Measurements from ENCODE around the gene EPHA10. TPM values are rescaled to one million over a fixed set of nuclear protein-coding genes. Genes with fewer than 3 reads are reported as not detected.

EPHA10 gene
- total and polyA plus RNA-seq, 11 donors, result 0.01 to 0.60 (median 0.12) TPM; not detected in 5

DNA sequence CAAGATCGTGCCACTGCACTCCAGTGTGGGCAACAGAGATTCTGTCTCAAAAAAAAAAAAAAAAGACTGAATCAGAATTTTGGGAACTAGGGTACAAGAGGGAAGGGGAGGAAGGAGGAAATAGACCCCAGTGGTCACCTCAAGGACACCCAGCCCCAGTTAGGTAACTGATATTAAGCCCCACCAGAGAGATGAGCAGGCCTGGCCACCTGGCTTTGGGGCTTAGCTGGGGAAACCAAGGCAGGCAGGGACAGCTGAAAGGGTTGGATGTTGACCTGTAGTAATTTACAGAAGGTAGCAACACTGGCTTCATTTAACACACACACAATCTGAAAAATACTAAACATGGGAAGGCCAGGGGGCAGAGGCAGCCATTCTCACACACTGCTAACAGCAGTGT lies 37.5 kb upstream of the EPHA10 start:
- no peak for DNase-seq

GRCh38 chr1:37797750-37798345 lies 32.9 kb upstream of the EPHA10 start:
- Histone ChIP-seq H3K27ac (no peak overlapping the region), H3K27me3 (peaks cover 0 to 12% (median 0%) of the 10 kb centered on the region in 9 donors), H3K4me3 (no peak overlapping the region), H3K4me1 (peaks cover 0 to 20% (median 13%) of the 10 kb centered on the region in 12 donors), H3K9me3 (no peaks in the 10 kb centered on the region), H3K36me3 (peaks cover 0 to 30% (median 19%) of the 10 kb centered on the region in 9 donors)
- intact Hi-C loops (cut with DNase I), result loop anchor here in 1 of 10 donors (10.0 kb wide), 1 partner anchor 103 kb away; the partner anchor contains the start of gene CDCA8
- ATAC-seq (no peak), DNase-seq (no peak)
- 75 to 96% (median 86%) methylated on average over 3 of the region's 3 CpGs for WGBS, 4 donors
- no peak for TF ChIP-seq POLR2A (IDR thresholded peaks at IDR 0.05)
- TF ChIP-seq, protein P1, sequence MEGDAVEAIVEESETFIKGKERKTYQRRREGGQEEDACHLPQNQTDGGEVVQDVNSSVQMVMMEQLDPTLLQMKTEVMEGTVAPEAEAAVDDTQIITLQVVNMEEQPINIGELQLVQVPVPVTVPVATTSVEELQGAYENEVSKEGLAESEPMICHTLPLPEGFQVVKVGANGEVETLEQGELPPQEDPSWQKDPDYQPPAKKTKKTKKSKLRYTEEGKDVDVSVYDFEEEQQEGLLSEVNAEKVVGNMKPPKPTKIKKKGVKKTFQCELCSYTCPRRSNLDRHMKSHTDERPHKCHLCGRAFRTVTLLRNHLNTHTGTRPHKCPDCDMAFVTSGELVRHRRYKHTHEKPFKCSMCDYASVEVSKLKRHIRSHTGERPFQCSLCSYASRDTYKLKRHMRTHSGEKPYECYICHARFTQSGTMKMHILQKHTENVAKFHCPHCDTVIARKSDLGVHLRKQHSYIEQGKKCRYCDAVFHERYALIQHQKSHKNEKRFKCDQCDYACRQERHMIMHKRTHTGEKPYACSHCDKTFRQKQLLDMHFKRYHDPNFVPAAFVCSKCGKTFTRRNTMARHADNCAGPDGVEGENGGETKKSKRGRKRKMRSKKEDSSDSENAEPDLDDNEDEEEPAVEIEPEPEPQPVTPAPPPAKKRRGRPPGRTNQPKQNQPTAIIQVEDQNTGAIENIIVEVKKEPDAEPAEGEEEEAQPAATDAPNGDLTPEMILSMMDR (IDR thresholded peaks at IDR 0.05), result no peak

More for the DNA sequence above, 37.5 kb upstream of the EPHA10 start:
- no peak for ATAC-seq
- no peak overlapping the region for H3K27ac ChIP-seq
- peaks cover 4 to 16% (median 11%) of the 10 kb centered on the region in 12 donors for H3K4me1 ChIP-seq
- H3K4me3 ChIP-seq, result no peak overlapping the region
- peaks cover 0 to 69% (median 60%) of the 10 kb centered on the region in 9 donors for H3K36me3 ChIP-seq
- 90 to 100% (median 93%) methylated on average over 1 of the region's 1 CpG for WGBS, 4 donors
- H3K9me3 ChIP-seq, result no peaks in the 10 kb centered on the region
- intact Hi-C loops (cut with DNase I), result loop anchor here in 4 of 10 donors (10.0 kb wide), 4 partner anchors 52 to 208 kb away; partner anchors contain the start of genes CDCA8 (in 1 of the 4), GNL2 (in 1 of the 4) and MTF1 (in 1 of the 4)
- TF ChIP-seq POLR2A (IDR thresholded peaks at IDR 0.05), result no peak
- TF ChIP-seq, protein P1 (IDR thresholded peaks at IDR 0.05), result no peak
- H3K27me3 ChIP-seq, result no peaks in the 10 kb centered on the region

GRCh38 chr1:37795340-37796125 lies 30.6 kb upstream of the EPHA10 start:
- ATAC-seq, result peak; percentile 39 to 78 (median 64)
- Histone ChIP-seq H3K9me3 (no peaks in the 10 kb centered on the region), H3K4me3 (peak overlapping the region in 1 of 12 donors; percentile 51)

More at GRCh38 chr1:37795340-37796125, 30.6 kb upstream of the EPHA10 start:
- H3K36me3 ChIP-seq, result peaks cover 0 to 10% (median 4%) of the 10 kb centered on the region in 9 donors
- peaks cover 0 to 20% (median 13%) of the 10 kb centered on the region in 12 donors for H3K4me1 ChIP-seq
- WGBS, 4 donors, result 25 to 46% (median 30%) methylated on average over 10 to 22 of the region's 22 CpGs
- intact Hi-C loops (cut with DNase I), result loop anchor here in 1 of 10 donors (10.0 kb wide), 1 partner anchor 101 kb away; the partner anchor contains the start of gene CDCA8
- H3K27ac ChIP-seq, result no peak overlapping the region
- H3K27me3 ChIP-seq, result peaks cover 0 to 16% (median 0%) of the 10 kb centered on the region in 9 donors
- no peak for TF ChIP-seq POLR2A (IDR thresholded peaks at IDR 0.05)
- TF ChIP-seq, protein P1 (IDR thresholded peaks at IDR 0.05), result no peak
- DNase-seq, result peak; percentile 45 to 83 (median 52)
